Kidney epithelial cell (primary cell): Measurements from ENCODE around the gene DYDC1. TPM values are rescaled to one million over a fixed set of nuclear protein-coding genes. Genes with fewer than 3 reads are reported as not detected.

ENCODE experiments used
- DNase-seq: peaks from one replicate; pipeline ENCODE4 v3.0.0-alpha.2; 2010; ENCODE audit warnings: low read depth
- H3K27me3 ChIP-seq: 2 replicates; pipeline ENCODE4 v1.6.0; 2011; ENCODE audit warnings: low read length; ENCODE audit not compliant: control insufficient read depth, insufficient read depth
- H3K36me3 ChIP-seq: 2 replicates; pipeline ENCODE4 v1.5.1; 2011; ENCODE audit warnings: low read length; ENCODE audit not compliant: control insufficient read depth, insufficient read depth
- H3K4me3 ChIP-seq: 2 replicates; pipeline ENCODE4 v1.5.1; 2011; ENCODE audit warnings: low read depth, mild to moderate bottlenecking, control low read depth, low read length
- CTCF ChIP-seq: IDR thresholded peaks from 2 replicates; pipeline ENCODE4 v1.5.1; 2011; ENCODE audit warnings: mild to moderate bottlenecking, moderate library complexity, low read length, control low read depth, inconsistent platforms; ENCODE audit not compliant: insufficient read depth, poor library complexity, severe bottlenecking
- total RNA-seq: library from RNA; depleted of rRNA; stranded (reverse); fragments of >200 nt; gene quantifications from 2 replicates; pipeline ENCODE4 v1.2.3, GENCODE V29; 2015

Gene DYDC1
- total RNA-seq, 1 donor from 2014 or later: not detected

GRCh38 chr10:80321183-80321582 is 35.4 kb downstream of the DYDC1 start:
- no peak for TF ChIP-seq CTCF
- no peak for DNase-seq
- Histone ChIP-seq H3K36me3 (no peaks in the 10 kb centered on the region), H3K27me3 (no peaks in the 10 kb centered on the region), H3K4me3 (no peak overlapping the region)

- Histone ChIP-seq H3K27me3 (no peaks in the 10 kb centered on the region), H3K36me3 (no peaks in the 10 kb centered on the region), H3K4me3 (no peak overlapping the region)
- DNase-seq: no peak
- TF ChIP-seq CTCF: no peak
Observed at GRCh38 chr10:80320377-80320776, 36.2 kb downstream of the DYDC1 start.

- TF ChIP-seq CTCF: no peak
- Histone ChIP-seq H3K4me3 (no peak overlapping the region), H3K27me3 (no peaks in the 10 kb centered on the region), H3K36me3 (no peaks in the 10 kb centered on the region)
- DNase-seq: no peak
Observed at GRCh38 chr10:80319725-80320290, 36.7 kb downstream of the DYDC1 start.

- Histone ChIP-seq H3K4me3 (no peak overlapping the region), H3K27me3 (no peaks in the 10 kb centered on the region), H3K36me3 (no peaks in the 10 kb centered on the region)
- no peak for DNase-seq
- no peak for TF ChIP-seq CTCF
Observed at GRCh38 chr10:80319318-80319717, 37.2 kb downstream of the DYDC1 start.

- no peaks in the 10 kb centered on the region for H3K27me3 ChIP-seq
- H3K36me3 ChIP-seq: no peaks in the 10 kb centered on the region
- TF ChIP-seq CTCF: no peak
- DNase-seq: no peak
- no peak overlapping the region for H3K4me3 ChIP-seq
Observed at GRCh38 chr10:80318742-80319141, 37.8 kb downstream of the DYDC1 start.

GRCh38 chr10:80315391-80315790 is 41.2 kb downstream of the DYDC1 start:
- DNase-seq: no peak
- no peaks in the 10 kb centered on the region for H3K27me3 ChIP-seq
- no peak for TF ChIP-seq CTCF
- no peak overlapping the region for H3K4me3 ChIP-seq
- no peaks in the 10 kb centered on the region for H3K36me3 ChIP-seq
